Measurements from ENCODE around the gene CPA4.
A peak's percentile ranks its signal among the peaks of the same experiment; 100 is the strongest.

Gene CPA4

DNA sequence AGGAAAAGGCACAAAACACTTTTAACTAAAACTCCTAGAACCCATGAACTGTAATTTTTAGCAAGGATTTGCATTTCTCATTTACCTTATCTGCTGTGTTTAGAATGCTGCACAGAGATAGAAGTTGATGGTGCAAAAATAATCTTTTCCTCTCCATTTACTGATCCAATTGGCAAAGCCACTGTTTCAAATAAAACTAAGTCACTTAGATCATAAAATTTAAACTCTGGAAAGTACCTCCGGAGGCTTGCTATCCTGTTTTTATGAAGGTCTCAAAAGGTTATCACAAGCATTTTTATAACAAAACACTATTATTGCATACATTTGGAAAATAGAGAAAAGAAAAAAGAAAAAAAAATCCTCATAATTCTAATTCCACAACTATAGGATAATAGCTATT lies 18.7 kb upstream of the CPA4 start:
- no peak overlapping the region for H3K4me3 ChIP-seq (ENCODE audit: low read depth, low read length)
- DNase-seq (ENCODE audit: low read depth) = no peak

DNA sequence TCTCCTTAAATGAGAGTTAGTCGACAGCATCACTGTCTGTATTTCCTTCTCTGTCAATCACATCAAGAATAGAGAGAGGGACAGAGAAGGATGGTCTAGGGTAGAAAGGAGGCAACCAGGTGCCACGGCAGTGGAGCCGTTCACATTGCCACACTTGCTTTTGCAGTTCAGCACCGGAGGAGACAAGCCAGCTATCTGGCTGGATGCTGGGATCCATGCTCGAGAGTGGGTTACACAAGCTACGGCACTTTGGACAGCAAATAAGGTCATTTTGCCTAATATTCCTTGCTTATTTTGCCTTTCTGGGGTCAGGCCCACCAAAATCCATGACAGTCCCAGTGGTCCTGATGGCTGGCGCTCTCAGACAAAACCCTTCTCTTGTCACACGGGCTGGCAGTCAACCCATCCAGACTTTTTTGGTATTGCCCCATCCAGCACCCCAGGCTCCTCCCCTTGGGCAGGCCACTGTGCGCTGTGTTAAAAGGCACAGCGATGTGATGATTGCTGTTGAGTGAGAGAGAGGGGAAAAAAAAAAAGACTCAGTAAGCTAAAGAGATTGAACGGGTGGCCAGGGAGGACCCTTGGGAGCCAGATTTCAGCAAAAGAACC lies 17.9 kb upstream of the CPA4 start:
- no peak overlapping the region for H3K4me3 ChIP-seq (ENCODE audit: low read depth, low read length)
- no peak for DNase-seq (ENCODE audit: low read depth)

DNA sequence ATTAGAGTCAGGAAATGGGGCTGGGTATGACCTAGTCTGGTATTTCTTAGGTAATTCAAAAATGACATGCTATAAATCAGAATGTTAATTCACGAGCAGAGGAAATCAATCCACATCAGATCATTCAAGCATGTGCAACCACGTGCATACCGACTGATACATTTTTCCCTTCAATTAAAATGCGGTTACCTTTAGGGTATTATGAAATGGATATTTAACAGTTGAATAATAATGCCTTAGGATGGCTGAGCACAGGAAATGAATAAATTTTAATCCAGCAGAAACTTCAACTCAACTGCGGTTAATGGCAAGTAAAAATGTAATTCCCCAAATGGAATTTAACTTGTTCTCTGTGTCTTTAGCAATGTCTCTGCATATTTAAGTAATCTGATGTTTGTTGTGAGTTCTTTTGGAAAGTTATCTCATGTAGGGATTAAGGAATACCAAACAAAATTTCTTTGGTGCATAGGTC lies 17.1 kb upstream of the CPA4 start:
- no peak for DNase-seq (ENCODE audit: low read depth)
- H3K4me3 ChIP-seq (ENCODE audit: low read depth, low read length) = no peak overlapping the region

DNA sequence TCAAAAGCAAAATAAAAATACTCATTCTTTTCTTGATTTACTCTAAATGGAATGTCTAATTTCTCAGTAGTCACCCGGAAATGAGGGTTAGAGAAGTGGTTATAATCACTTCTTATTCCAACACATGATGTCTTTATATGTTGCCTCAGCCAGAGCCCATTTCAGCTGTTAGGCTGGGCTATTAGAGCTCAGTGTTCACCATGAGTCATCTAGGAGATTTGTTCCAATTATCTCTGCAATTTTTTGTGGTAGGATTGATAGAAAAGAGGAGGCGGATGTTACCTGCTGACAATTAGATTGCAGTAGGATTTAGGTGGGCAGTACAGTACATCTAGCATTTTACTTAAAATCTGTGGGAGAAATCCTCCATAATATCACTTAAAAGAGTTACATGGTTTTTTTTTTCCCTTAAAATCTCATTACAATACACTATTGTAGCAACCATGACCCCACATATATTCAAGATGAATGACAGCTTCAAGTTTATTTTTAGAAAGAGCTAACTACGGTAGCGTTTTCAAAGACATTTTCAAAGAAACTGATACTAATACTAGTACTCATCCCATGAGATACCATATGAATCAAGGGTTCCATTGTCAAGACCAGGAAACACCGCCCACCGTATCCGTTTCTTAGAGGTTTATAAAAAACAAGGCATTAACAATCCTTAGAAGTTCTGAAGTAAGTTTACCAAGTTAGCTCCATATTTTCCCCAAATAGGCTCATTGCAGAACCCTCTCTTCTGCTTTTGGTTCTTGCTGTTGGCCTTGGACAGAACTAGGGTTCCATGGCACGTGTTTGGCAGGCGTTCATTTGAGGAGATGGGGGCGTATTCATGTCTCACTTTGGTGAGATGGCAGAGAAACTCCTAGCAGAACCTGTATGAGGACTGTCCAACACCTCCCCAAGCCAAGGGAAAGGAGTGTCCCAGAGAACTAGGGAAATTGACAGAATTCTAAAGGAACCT lies 15.9 kb upstream of the CPA4 start:
- no peak overlapping the region for H3K4me3 ChIP-seq (ENCODE audit: low read depth, low read length)
- DNase-seq (ENCODE audit: low read depth) = no peak

DNA sequence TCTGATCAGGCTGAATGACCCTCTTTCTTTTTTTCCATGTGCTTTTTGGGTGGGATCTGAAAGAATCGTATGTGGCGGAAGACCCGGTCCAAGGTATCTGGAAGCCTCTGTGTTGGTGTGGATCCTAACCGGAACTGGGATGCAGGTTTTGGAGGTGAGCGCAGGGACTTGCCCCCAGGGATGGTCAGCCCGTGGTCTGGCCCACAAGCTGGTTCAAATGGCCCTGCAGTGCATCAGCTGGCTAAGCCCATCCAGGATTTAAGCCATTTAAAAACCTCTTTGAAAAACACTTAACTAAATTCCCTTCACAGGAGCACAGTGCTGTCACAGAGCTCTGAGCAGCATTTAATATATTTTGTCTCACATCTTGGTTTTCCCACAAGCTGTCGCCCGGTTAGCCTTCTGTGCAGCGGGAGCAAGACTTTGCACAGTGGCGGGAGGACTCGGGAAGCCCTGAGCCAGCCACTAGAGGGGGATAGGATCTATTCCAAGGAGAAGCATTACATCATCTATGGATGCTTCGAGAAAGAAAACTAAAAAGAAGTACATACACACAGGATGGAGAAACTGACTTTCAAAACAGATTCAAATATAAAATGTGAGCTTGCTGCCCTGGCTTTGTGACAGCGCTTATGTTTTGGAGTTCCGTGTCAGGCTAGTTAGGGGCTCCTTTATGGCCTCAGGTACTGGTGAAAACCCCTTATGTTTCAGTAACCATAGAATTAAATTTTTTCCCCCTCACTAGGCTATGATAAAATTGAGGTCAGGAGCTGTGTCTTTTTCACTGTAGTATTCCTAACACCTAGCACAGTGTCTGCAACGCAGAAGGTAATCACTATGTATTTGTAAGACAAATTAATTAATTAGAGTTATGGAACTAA lies 15.0 kb upstream of the CPA4 start:
- DNase-seq (ENCODE audit: low read depth) = no peak
- no peak overlapping the region for H3K4me3 ChIP-seq (ENCODE audit: low read depth, low read length)

DNA sequence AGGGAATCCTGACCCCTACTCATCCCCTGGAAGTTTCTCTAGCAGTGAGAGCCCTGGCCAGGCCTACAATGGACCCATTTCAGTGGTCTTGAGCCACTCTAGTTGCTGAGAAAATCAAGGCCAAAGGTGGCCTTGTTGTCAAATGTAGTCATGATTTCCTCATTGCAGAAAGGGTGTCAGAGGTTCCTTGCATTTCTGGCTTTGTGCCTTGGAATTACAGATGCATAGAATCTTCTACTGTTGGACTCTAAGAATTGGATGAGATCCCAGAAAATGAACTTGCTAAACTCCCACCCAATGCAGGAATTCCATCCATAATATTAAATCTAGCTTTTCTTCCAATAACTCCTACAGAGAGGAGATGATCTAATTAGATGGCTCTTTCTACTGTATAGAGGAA lies 14.1 kb upstream of the CPA4 start:
- peak; percentile 93 for DNase-seq (ENCODE audit: low read depth)

DNA sequence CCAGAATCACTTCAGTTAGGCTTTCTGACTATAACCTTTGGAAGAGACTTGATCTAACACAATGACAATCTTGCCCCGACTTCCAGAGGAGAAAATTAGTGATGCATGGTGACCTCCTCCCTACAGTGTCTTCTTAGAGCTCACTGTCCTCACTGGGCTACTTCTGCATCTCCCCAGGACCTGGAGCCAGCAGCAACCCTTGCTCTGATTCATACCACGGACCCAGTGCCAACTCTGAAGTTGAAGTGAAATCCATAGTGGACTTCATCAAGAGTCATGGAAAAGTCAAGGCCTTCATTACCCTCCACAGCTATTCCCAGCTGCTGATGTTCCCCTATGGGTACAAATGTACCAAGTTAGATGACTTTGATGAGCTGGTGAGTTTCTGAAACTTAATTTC lies 13.7 kb upstream of the CPA4 start:
- no peak for DNase-seq (ENCODE audit: low read depth)
- no peak overlapping the region for H3K4me3 ChIP-seq (ENCODE audit: low read depth, low read length)

More for the DNA sequence above, 14.1 kb upstream of the CPA4 start:
- no peak overlapping the region for H3K4me3 ChIP-seq (ENCODE audit: low read depth, low read length)

DNA sequence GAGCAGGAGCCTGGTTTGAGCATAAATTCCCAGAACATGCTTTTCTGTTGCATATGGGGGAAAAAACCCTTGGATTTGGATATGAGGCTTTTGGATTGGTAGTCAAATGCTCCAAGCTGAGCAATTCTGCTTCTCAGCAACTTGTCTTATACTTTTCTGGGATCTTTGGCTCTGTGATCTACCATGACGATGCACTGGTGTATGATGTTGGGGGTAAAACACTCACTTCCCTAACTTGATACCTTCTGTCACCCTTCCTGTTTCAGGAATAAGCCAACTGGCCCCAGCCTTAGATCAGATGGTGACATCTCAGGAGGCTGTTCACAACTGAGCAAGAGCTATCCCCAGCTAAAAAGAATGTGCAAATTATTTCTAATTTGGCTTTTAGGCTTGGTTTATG lies 13.1 kb upstream of the CPA4 start:
- DNase-seq (ENCODE audit: low read depth) = no peak
- H3K4me3 ChIP-seq (ENCODE audit: low read depth, low read length) = no peak overlapping the region

DNA sequence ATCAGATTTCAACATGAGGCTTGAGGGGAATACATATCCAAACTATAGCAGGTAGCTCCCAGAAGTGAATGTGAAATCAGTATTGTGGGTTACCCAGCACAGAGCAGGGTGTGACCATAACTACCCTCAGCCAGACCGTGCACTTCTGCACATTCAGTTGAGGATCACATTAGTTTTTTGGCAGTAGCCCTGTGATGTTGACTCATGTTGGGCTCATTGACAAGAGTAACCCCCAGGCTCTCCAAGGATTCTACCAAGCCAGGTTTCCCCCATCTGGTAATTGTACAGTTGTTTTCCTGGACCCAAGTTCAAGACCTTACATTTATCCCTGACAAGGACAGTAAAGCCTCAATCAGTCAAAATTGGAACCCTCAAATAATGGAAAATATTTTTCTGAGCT lies 11.7 kb upstream of the CPA4 start:
- peak; percentile 61 for DNase-seq (ENCODE audit: low read depth)
- no peak overlapping the region for H3K4me3 ChIP-seq (ENCODE audit: low read depth, low read length)

DNA sequence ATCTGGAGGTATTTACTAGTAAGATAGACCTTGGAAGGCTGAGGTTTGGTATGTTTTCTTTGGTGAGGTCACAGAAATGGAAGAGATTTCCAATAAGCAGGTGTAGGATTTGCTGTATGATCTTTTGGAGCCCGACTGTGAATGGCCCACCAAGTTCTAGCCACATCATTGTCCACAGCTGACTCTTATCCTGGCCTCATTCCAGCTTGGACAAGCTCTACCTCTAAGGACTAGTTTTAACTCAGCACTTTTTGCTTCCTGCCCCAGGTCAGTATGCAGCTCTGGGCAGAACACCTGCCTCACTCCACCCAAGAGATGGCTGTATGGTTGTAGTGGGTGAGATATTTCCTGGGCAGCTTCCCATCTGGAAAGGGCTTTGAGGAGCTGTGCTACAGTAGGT lies 6.1 kb upstream of the CPA4 start:
- no peak for DNase-seq (ENCODE audit: low read depth)

DNA sequence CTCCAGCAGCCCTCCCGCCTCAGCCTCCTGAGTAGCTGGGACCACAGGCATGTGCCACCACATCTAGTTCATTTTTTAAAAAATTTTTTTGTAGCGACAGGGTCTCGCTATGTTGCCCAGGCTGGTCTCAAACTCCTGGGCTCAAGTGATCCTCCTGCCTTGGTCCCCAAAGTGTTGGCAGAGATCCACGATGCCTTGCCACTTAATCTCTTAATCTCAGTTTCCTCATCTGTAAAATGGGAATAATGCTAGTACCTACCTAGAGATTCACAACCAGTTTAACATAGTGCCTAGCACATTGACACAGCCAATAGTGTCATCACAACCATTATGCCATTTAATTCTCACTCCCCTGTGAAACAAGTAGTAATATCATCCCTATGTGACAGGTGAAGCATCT lies 4.8 kb upstream of the CPA4 start:
- DNase-seq (ENCODE audit: low read depth) = no peak

More for the DNA sequence above, 6.1 kb upstream of the CPA4 start:
- H3K4me3 ChIP-seq (ENCODE audit: low read depth, low read length) = no peak overlapping the region

DNA sequence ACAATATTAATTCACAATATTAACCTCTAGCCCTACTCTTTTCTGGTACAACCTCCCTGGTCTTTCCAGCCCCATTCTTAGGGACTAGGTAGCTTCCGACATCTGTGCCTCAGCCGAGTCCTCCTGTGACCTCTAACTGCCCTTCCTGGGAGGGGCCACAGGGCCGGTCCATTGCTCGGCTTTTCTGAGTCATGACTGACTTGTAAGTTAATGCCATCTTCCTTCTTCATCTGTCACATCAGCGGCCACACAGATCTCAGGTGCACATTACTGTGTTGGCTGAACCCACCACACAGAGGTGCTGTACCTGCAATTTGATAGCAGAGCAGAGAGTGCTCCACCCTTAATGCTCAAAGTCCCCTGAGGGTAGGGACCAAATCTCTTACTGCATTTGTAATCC lies 4.1 kb upstream of the CPA4 start:
- no peak overlapping the region for H3K4me3 ChIP-seq (ENCODE audit: low read depth, low read length)
- DNase-seq (ENCODE audit: low read depth) = no peak

More for the DNA sequence above, 4.8 kb upstream of the CPA4 start:
- no peak overlapping the region for H3K4me3 ChIP-seq (ENCODE audit: low read depth, low read length)

DNA sequence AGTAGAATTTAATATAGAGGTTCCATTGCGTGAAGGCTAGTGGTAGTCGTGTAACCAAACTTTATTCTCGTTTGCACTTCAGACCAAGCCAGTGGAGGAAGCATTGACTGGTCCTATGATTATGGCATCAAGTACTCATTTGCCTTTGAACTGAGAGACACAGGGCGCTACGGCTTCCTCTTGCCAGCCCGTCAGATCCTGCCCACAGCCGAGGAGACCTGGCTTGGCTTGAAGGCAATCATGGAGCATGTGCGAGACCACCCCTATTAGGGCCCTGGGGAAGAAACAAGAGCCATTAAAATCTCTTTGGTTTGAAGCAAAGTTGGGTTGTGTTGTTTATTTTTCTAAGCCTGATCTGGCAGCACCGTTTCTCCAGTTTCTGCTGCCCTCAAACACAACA lies 3.5 kb upstream of the CPA4 start:
- no peak for DNase-seq (ENCODE audit: low read depth)
- H3K4me3 ChIP-seq (ENCODE audit: low read depth, low read length) = no peak overlapping the region

DNA sequence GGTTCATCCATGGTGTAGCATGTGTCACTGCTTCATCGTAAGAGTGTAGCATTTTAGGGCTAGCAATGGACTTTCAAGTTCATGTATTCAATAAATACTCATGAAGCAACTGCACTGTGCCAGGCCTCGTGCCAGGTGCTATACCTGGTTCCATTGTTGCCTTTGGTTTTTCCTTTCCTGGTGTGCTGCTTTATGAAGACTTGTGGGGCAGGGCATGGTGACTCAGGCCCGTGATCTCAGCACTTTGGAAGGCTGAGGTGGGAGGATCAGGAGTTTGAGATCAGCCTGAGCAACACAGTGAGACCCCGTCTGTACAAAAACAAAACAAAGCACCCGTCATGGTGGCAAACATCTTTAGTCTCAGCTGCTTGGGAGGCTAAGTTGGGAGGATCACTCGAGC lies 2.2 kb upstream of the CPA4 start:
- H3K4me3 ChIP-seq (ENCODE audit: low read depth, low read length) = no peak overlapping the region
- no peak for DNase-seq (ENCODE audit: low read depth)

DNA sequence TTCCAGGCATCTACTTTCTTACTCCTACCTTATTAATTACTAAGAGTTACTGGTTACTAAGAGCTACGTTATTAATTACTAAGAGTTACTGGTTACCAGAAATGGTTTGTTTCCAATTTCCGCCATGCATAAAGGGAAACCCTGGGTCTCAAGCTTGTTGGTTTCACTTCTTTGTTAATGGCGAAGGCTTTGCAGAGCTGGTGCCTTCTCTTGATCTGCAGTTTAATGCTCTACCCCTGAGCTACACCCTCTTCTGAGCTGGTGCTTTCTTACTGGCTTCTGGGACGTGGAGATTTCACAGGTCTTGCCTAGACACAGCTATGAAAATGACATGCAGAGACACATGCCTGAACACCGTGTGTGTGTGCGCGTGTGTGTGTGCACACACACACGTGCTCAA lies 560 bp downstream of the CPA4 start:
- no peak overlapping the region for H3K4me3 ChIP-seq (ENCODE audit: low read depth, low read length)
- no peak for DNase-seq (ENCODE audit: low read depth)

DNA sequence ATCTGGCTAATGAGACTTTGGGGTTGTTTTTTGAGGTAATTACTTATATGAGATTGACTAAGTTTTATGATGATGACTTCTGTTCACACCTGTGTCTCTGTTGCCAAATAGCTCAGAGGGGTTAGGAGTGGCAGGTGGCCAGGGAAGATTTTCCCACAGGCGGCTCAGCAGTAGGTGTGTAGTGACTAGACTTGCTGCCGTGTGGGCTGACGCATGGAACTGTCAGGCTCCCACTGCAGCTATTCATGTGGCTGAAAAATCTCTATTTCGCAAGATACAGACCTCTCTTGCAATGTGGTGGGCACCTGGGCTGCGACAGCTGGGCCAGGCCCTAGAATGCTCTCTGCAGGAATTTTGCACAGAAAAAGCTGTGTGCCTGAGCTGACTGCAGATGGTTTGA lies 1.4 kb downstream of the CPA4 start:
- no peak overlapping the region for H3K4me3 ChIP-seq (ENCODE audit: low read depth, low read length)
- DNase-seq (ENCODE audit: low read depth) = peak; percentile 45

DNA sequence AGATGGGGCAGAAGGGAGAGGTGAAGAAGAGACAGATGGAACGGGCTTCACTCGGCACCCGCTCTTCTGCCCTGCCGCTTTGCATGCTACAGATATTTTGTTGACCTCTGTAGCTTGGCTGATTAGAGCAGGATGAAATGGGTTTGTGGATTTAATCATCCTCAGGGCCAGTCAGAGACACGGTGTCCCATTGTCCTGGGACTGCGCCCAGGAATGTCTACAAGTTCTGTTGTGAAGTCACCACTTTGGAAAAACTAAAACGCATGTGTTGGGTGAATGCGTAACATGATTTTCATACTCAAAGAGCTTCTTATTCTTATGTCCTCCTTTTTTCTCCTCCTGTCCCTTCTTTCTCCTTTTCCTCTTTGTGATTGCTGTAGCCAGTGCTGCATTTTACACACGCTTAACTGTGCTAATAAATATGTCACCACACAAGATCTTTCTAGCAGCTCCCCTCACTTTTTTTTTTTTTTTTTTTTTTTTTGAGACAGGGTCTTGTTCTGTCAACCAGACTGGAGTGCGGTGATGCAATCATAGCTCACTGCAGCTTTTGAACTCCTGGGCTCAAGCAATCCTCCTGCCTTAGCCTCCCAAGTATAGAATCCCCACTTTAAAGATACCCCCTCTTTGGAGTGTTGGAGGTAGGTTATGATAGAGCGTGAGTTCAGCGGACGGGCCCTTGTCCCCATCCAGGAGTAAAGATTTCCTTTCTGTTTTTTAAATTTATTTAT lies 3.4 kb downstream of the CPA4 start:
- no peak for DNase-seq (ENCODE audit: low read depth)
- H3K4me3 ChIP-seq (ENCODE audit: low read depth, low read length) = no peak overlapping the region

DNA sequence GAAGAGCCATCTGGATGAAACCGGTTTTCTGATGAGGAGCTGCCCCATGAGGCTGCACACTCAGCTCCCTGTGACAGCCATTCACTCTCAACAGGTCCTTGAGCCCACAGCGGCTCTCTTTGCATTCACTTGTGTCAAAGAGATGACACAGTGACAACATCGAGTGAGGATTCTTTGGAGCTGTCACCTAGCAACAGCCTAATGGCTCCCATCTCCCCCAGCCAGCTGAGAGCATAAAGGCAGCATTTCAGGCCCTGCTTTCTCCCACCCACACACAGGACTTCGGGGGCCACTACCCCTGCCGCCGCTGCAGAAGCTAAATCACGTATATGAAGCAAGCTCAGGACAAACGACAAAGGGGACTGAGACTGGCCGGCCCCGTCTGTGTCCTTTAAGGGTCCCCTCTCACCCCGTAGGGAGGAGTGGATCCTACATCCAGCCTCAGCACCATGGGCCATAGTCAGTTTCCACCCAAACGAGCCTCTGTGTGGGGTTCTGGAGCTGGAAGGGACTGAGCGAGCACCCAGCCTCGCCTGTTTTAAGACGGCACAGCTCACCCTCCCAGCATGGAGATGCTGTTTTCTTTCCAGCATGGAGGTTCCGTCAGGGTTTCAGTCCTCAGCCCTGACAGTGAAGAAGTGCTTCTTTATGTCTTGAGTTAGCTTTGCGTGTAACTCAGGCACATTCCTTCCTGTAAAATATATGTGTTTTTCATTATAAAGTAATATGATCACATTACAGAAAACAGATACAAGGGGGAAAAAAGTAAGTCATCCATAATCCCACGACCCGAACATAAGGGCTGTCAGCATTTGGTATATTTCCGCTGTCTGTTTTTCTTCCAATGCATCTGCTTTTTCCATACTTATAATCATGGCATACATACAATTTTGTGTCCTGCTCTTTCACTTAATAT lies 4.9 kb downstream of the CPA4 start:
- DNase-seq (ENCODE audit: low read depth) = no peak
- H3K4me3 ChIP-seq (ENCODE audit: low read depth, low read length) = no peak overlapping the region

All from skeletal muscle cell (primary cell).